HEK293 (cell line): ENCODE results near the gene MUC21.

Experiments
- ATF2 ChIP-seq: fragments of 450-650 bp; formaldehyde crosslinking; IDR thresholded peaks from 2 replicates; pipeline ENCODE4 v1.5.1; 2016; ENCODE audit warnings: missing biosample characterization, missing genetic modification characterization, low read depth
- CTCF ChIP-seq: fragments of 450-650 bp; formaldehyde crosslinking; IDR thresholded peaks from 2 replicates; pipeline ENCODE4 v1.5.1; 2016; ENCODE audit warnings: missing biosample characterization, missing genetic modification characterization
- FEZF1 ChIP-seq: fragments of 450-650 bp; formaldehyde crosslinking; IDR thresholded peaks from 2 replicates; pipeline ENCODE4 v1.5.1; 2016; ENCODE audit warnings: missing biosample characterization, missing genetic modification characterization
- PRDM1 ChIP-seq: fragments of 450-650 bp; formaldehyde crosslinking; IDR thresholded peaks from 2 replicates; pipeline ENCODE4; 2016; ENCODE audit warnings: missing biosample characterization, missing genetic modification characterization
- SALL2 ChIP-seq: fragments of 450-650 bp; formaldehyde crosslinking; IDR thresholded peaks from 2 replicates; pipeline ENCODE4 v1.5.0; 2017; ENCODE audit warnings: missing biosample characterization, mild to moderate bottlenecking, missing genetic modification characterization, borderline replicate concordance
- ZBTB8A ChIP-seq: fragments of 450-650 bp; formaldehyde crosslinking; IDR thresholded peaks from 2 replicates; pipeline ENCODE4 v1.5.1; 2016; ENCODE audit warnings: missing biosample characterization, missing genetic modification characterization
- ZFP41 ChIP-seq: fragments of 450-650 bp; formaldehyde crosslinking; IDR thresholded peaks from 2 replicates; pipeline ENCODE4 v1.5.1; 2016; ENCODE audit warnings: missing biosample characterization, missing genetic modification characterization, borderline replicate concordance
- ZNF114 ChIP-seq: fragments of 450-650 bp; formaldehyde crosslinking; IDR thresholded peaks from 2 replicates; pipeline ENCODE4 v1.5.0; 2017; ENCODE audit warnings: missing biosample characterization, missing genetic modification characterization
- ZNF155 ChIP-seq: fragments of 450-650 bp; formaldehyde crosslinking; IDR thresholded peaks from 2 replicates; pipeline ENCODE4 v1.5.1; 2016; ENCODE audit warnings: missing biosample characterization, missing genetic modification characterization
- ZNF157 ChIP-seq: fragments of 450-650 bp; formaldehyde crosslinking; IDR thresholded peaks from 2 replicates; pipeline ENCODE4 v1.5.1; 2016; ENCODE audit warnings: missing biosample characterization, missing genetic modification characterization
- ZNF426 ChIP-seq: fragments of 450-650 bp; formaldehyde crosslinking; IDR thresholded peaks from 2 replicates; pipeline ENCODE4 v1.5.1; 2017; ENCODE audit warnings: missing biosample characterization, missing genetic modification characterization, mild to moderate bottlenecking, inconsistent platforms, moderate library complexity
- TF ChIP-seq, protein P1 (sequence below): fragments of 450-650 bp; formaldehyde crosslinking; IDR thresholded peaks from 2 replicates; pipeline ENCODE4; 2016; ENCODE audit warnings: missing biosample characterization, missing genetic modification characterization

GRCh38 chr6:30972816-30973215 lies 10.7 kb upstream of the MUC21 start:
- TF ChIP-seq PRDM1 (tag by site-specific recombination) (no peak), ZNF426 (no peak), ATF2 (tag by site-specific recombination) (no peak), CTCF (tag by site-specific recombination) (no peak), ZNF114 (tag by site-specific recombination) (no peak), FEZF1 (tag by site-specific recombination) (no peak), ZBTB8A (no peak), ZFP41 (tag by site-specific recombination) (no peak), ZNF157 (no peak), SALL2 (tag by site-specific recombination) (no peak), ZNF155 (tag by site-specific recombination) (no peak)
- TF ChIP-seq, protein P1, sequence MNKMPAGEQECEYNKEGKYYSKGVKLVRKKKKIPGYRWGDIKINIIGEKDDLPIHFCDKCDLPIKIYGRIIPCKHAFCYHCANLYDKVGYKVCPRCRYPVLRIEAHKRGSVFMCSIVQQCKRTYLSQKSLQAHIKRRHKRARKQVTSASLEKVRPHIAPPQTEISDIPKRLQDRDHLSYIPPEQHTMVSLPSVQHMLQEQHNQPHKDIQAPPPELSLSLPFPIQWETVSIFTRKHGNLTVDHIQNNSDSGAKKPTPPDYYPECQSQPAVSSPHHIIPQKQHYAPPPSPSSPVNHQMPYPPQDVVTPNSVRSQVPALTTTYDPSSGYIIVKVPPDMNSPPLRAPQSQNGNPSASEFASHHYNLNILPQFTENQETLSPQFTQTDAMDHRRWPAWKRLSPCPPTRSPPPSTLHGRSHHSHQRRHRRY (tag by site-specific recombination): no peak
